Cardiac muscle cell (in vitro differentiated cells and primary cell): ENCODE measurements around the gene THBS2. TPM values are rescaled to one million over a fixed set of nuclear protein-coding genes. Genes with fewer than 3 reads are reported as not detected.

Experiments
- DNase-seq, 2 donors: peaks; one replicate each; pipeline versions ENCODE4 v3.0.0 to v3.0.0-alpha.2; 2010 to 2017; ENCODE audit warnings: low read depth in 1 of 2, low spot score in 1 of 2
- H3K27ac ChIP-seq: fragments of 200-600 bp; sonication (generic); 2 replicates; pipeline ENCODE4 v1.5.1; 2016
- H3K27me3 ChIP-seq: fragments of 200-600 bp; sonication (generic); 2 replicates; pipeline ENCODE4 v1.6.0; 2016; ENCODE audit warnings: control low read depth
- H3K36me3 ChIP-seq: fragments of 200-600 bp; sonication (generic); 2 replicates; pipeline ENCODE4 v1.5.1; 2016; ENCODE audit warnings: control low read depth
- H3K4me1 ChIP-seq: fragments of 200-600 bp; sonication (generic); 2 replicates; pipeline ENCODE4 v1.8.1; 2017; ENCODE audit warnings: low read depth, mild to moderate bottlenecking, mixed run types
- H3K4me3 ChIP-seq: fragments of 200-600 bp; sonication (generic); 2 replicates; pipeline ENCODE4 v1.5.1; 2016; ENCODE audit warnings: mild to moderate bottlenecking
- H3K9me3 ChIP-seq: fragments of 200-600 bp; sonication (generic); 2 replicates; pipeline ENCODE4 v1.5.1; 2017; ENCODE audit warnings: low read depth, mild to moderate bottlenecking, control low read depth
- polyA plus RNA-seq: library from polyadenylated mRNA; unstranded; fragments of >200 nt; fragmentation: Nextera tagmentation; extraction: Ambion mirVana; gene quantifications from 2 replicates; pipeline ENCODE4 v1.2.1, GENCODE V29; 2016
- total RNA-seq: library from RNA; depleted of rRNA; stranded (reverse); fragments of >200 nt; gene quantifications from 2 replicates; pipeline ENCODE4 v1.2.3, GENCODE V29; 2016
- TF ChIP-seq, protein P1 (sequence below): IDR thresholded peaks from 2 replicates; pipeline ENCODE4 v1.5.1; 2012; ENCODE audit warnings: low read depth, mild to moderate bottlenecking, low read length

THBS2 gene
- total and polyA plus RNA-seq, 2 experiments from 2014 or later = 0.06 to 0.10 TPM

GRCh38 chr6:169230946-169231789 is 22.5 kb downstream of the THBS2 start:
- DNase-seq = no peak
- Histone ChIP-seq H3K4me3 (no peak overlapping the region), H3K27me3 (no peaks in the 10 kb centered on the region), H3K27ac (no peak overlapping the region), H3K4me1 (no peaks in the 10 kb centered on the region), H3K36me3 (no peaks in the 10 kb centered on the region), H3K9me3 (no peaks in the 10 kb centered on the region)
- TF ChIP-seq, protein P1, sequence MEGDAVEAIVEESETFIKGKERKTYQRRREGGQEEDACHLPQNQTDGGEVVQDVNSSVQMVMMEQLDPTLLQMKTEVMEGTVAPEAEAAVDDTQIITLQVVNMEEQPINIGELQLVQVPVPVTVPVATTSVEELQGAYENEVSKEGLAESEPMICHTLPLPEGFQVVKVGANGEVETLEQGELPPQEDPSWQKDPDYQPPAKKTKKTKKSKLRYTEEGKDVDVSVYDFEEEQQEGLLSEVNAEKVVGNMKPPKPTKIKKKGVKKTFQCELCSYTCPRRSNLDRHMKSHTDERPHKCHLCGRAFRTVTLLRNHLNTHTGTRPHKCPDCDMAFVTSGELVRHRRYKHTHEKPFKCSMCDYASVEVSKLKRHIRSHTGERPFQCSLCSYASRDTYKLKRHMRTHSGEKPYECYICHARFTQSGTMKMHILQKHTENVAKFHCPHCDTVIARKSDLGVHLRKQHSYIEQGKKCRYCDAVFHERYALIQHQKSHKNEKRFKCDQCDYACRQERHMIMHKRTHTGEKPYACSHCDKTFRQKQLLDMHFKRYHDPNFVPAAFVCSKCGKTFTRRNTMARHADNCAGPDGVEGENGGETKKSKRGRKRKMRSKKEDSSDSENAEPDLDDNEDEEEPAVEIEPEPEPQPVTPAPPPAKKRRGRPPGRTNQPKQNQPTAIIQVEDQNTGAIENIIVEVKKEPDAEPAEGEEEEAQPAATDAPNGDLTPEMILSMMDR = no peak

GRCh38 chr6:169230322-169230665 is 23.4 kb downstream of the THBS2 start:
- Histone ChIP-seq H3K36me3 (no peaks in the 10 kb centered on the region), H3K4me3 (no peak overlapping the region), H3K9me3 (no peaks in the 10 kb centered on the region), H3K4me1 (no peaks in the 10 kb centered on the region), H3K27me3 (no peaks in the 10 kb centered on the region), H3K27ac (no peak overlapping the region)
- TF ChIP-seq, protein P1 = no peak
- no peak for DNase-seq

DNA sequence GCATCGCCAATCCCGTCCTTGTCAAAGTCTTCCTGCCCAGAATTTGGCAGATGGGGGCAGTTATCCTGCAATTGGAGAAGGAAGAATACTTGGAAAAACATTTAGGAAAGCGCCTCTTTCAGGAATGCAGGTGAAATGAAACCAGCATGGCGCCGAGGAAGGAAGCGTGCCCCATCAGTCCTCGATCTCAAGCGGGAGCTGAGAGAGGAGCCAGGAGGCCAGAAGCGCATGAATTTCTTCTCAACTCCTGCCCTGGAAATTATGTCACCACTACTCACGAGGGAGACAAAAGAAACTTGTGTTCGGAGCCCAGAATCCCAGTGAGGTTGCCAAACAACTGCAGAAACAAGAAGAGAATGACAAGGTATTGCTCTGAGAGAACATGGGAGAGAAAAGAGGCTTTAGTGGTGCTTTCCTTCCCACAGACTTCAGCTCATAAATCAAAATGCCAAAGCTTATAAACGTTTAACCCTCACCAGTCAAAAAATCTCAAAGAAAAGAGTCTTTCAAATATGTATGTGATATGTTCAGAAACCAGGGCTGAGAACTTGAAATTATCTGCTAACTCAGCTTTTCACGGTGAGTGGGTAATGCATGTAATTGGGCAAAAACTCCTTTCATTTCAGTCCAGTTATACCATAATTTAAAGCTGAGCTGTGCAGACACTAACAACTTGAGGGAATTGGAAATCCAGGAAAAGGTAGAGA is 23.9 kb downstream of the THBS2 start:
- H3K4me1 ChIP-seq = no peaks in the 10 kb centered on the region

GRCh38 chr6:169227116-169227515 is 26.5 kb downstream of the THBS2 start:
- Histone ChIP-seq H3K4me3 (no peak overlapping the region), H3K27ac (no peak overlapping the region), H3K9me3 (no peaks in the 10 kb centered on the region), H3K27me3 (no peaks in the 10 kb centered on the region), H3K36me3 (no peaks in the 10 kb centered on the region), H3K4me1 (no peaks in the 10 kb centered on the region)
- no peak for DNase-seq
- TF ChIP-seq, protein P1 = no peak

More for the DNA sequence above, 23.9 kb downstream of the THBS2 start:
- Histone ChIP-seq H3K4me3 (no peak overlapping the region), H3K9me3 (no peaks in the 10 kb centered on the region), H3K27me3 (no peaks in the 10 kb centered on the region), H3K36me3 (no peaks in the 10 kb centered on the region), H3K27ac (no peak overlapping the region)
- TF ChIP-seq, protein P1 = no peak
- DNase-seq = peak in 1 of 2 donors; percentile 51

- H3K4me3 ChIP-seq = no peak overlapping the region
- no peak overlapping the region for H3K27ac ChIP-seq
- H3K27me3 ChIP-seq = no peaks in the 10 kb centered on the region
- no peaks in the 10 kb centered on the region for H3K4me1 ChIP-seq
- H3K9me3 ChIP-seq = no peaks in the 10 kb centered on the region
- DNase-seq = no peak
- H3K36me3 ChIP-seq = no peaks in the 10 kb centered on the region
- TF ChIP-seq, protein P1 = no peak
Observed at GRCh38 chr6:169225887-169226286, 27.8 kb downstream of the THBS2 start.
